Activated effector memory CD4-positive, alpha-beta T cell treated with anti-CD3 and anti-CD28 coated beads, Interleukin-2, amount 50 U/mL, for 16 hours (primary cell): Measurements from ENCODE around the gene WDFY4.

ENCODE experiments used
- DNase-seq: peaks from one replicate; pipeline ENCODE4 v3.0.0-alpha.2; 2020

The WDFY4 gene

DNA sequence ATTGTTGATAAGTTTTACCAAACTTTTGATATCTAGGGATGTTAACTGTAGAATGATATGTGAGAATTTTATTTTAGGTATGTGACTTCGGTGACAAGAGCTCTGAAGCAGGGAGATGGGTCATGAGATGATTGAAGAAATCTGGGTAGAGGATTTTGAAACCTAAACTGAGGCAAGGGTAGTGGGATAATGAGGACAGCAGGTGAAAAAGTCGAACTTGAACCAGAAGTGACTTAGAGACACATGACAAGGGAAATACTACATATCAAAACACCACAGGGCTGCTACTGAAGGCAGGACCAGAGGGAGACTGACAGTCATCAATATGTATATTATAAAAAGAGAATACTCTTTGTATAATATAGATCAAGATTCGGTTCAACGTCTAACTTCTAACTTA is 113.2 kb downstream of the WDFY4 start:
- DNase-seq, result no peak

DNA sequence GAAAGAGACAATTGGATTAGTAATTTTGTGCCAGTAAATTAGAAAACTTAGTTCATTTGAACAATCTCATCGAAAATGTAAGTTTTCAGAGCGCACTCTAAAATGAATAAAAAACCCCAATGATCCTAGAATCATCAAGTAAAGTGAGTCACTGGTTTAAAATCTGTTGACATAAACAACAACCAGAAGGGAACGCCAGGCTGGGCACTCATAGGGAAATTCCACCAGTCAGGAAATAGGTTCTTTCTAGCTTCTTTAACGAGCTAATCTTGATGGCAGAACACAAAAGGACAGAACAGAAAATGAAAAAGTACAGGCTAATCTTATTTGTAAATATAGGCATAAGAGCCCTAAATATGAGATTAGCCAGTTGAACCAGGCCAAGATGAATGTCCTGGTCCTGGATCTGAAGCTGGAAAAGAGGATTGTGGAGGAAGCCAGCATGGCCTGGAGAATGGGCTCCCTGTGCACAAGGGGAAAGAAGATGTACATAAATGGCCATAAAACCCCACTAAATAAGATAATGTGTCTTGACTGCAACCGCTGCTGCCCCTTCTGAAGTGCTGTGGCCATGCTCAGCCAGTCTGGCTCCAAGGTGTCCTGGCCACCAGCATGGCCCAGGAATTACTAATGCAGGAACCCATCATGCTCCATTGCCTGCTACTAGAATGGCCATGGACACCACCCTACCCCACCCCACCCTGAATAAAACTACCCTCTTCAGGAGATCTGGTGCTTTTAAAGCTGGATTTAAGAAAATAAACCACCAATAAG is 114.0 kb downstream of the WDFY4 start:
- no peak for DNase-seq

DNA sequence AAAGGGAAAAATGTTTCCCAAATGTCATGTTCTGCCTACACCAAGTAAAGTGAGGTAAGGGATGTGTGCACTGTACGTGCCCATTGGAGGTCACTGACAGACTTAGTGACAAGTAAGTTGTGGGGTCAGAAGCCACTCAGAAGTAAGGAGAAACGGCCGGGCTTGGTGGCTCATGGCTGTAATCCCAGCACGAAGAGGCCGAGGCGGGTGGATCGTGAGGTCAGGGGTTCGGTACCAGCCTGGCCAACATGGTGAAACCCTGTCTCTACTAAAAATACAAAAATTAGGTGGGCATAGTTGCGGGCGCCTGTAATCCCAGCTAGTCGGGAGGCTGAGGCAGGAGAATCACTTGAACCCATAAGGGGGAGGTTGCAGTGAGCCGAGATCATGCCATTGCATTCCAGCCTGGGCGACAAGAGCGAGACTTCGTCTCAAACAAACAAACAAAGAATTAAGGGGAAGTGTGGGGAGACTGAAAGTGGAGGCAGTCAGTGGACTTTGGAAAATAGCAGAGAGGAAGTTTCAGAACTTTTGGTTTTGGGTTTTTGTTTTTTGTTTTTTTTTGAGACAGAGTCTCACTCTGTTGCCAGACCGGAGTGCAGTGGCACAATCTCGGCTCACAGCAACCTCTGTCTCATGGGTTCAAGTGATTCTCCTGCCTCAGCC is 114.8 kb downstream of the WDFY4 start:
- no peak for DNase-seq

DNA sequence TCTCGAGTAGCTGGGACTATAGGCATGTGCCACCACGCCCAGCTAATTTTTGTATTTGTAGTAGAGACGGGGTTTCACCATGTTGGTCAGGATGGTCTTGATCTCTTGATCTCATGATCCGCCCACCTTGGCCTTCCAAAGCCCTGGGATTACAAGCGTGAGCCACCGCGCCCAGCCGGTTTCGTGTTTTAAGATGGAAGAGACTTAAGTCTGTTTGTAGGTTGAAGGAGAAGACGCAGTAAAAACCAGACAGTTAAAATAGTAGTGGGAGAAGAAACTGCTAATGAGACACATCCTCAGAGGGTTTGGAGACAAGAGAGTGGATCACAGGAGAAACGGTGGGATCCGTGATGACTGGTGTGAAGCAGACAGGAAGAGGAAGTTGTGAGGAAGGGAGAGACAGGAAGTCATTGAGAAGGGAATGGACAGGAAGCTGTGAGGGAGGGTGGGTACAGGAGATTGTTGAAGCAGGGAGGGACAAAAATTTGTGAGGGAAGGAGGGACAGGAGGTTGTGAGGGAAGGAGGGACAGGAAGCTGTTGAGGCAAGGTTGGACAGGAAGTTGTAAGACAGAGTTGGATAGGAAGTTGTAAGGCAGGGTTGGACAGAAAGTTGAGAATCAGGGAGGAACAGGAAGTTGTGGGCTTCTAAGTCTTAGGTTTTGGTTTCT is 115.5 kb downstream of the WDFY4 start:
- no peak for DNase-seq

DNA sequence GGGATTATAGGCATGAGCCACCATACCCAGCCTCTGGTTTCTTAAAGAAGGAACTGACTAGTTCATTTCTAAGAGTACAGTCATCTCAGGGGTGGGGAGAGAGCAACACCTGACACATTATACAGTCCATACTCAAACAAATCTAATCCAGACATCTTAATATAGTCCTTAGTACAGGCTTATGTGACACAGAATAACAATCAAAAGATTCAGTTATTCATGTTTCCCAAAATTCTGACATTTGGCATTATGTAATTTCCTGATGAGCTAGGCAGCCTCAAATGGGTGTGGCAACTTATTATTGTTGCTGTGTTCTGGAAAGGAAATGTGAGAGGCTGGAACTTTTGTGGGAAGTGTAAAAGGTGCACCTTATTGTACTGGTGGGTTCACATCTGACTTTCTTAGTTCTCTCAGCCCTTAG is 116.3 kb downstream of the WDFY4 start:
- no peak for DNase-seq

DNA sequence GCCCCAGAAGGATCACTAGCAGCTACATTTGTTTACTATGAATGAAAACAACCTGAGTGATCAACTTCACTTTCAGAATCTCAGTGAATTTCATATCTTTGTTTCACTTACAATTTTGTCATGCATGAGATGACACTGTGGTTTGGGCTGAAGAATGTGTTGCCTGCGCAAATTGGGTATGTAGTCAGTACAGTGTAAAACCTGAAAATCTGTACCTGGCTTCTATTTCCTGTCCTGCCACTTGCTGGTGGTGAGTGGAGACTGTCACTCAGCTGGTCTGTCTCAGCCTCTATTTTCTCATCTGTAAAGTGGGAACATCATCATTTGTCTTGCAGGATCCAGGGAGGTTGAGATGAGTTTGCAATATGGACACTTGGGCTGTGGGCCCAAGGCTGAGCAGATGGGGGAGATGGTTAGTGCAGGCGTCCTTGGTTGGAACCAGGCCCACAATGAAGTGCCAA is 118.0 kb downstream of the WDFY4 start:
- DNase-seq, result no peak

DNA sequence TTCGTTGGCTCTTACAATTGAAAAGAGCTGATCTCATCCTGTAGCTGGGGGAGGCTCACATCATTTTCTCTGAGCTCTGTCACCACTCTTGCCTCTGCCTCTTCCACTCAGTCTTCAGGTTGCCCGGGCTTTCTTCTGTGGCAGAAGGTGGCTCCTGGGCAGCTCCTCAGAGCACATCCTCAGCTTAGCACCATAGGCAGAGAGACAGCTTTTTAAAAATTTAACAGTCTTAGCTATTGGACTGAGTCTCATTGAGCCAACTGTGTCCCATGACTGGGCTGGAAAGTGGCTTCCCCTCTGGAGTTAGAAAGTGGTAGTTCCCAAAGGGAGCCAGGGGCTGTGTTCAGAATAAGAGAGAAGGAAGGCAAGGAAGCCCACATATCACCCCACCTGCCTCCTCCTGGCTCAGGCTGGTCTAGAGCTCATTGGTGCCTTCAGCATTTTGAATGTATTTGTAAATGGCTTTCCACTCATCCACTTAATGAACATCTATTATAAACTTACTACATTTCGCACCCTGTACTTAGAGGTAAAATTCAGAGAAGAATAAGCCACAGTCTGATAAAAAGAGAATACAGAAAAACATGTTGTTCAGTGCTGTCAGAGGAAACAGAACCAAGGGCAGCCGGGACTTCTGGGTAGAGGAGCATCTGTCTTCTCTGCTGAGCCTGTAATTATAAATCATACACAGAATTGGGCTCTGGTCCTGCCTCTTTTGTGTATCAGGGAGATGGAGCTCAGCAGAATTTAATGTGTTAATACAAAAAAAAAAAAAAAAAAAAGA is 119.3 kb downstream of the WDFY4 start:
- no peak for DNase-seq

DNA sequence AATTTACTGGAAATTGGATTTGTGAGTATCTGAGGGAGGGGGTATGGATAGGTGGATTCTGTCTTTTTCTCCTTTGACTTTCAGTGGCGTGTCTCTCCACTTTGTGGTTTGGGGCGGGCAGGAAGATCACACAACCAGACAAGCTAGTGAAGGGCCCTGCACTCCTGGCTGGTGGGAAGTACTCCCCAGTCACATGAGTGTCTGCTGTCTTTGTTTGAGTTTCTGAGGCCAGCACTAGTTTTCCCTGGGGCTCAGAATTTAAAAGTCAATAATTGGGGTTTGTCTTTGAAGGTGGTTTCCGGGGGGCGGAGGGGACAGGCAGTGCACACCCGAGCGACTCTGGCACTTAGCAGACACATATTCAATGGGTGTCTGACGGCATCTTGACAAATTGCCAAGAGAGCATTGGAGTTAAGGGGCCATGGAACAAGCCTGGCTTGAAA is 120.1 kb downstream of the WDFY4 start:
- DNase-seq, result no peak

DNA sequence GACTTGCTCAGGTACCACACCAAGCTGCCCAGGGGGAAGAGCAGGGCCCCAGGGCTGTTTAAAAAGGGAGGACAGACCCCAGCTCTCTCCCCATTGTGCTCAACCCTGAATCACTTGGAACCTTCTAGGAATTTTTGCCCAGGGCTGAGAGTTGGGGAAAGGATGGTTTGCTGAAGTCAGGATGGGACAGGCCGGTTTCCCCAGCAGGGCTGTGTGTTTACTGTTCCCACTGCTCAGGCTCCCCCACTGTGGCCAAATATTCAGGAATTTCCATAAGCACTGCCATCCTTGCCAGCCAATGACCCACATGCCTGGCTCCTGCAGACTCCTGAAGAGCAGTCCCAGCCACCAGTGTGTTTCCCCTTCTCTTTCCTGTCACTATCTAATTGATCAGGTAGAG is 120.7 kb downstream of the WDFY4 start:
- DNase-seq, result no peak

DNA sequence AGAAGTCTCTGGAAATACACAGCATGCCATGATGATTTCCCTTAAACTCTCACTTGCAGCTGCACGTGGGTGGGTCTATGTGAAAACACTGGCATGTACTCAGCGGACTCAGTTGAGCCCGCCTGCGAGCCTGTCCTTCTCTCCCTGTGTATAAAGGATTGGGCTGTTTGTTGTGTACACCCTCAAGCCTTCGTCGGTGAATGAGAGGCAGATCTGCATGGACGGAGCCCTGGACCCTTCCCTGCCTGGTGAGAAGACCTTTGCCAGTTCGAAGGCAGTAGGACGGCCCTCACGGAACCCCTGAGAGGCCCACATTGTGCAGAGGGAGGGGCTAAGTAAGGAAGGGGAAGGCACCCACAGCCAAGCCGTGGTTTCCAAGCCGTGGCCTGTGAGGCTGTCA is 121.2 kb downstream of the WDFY4 start:
- no peak for DNase-seq

DNA sequence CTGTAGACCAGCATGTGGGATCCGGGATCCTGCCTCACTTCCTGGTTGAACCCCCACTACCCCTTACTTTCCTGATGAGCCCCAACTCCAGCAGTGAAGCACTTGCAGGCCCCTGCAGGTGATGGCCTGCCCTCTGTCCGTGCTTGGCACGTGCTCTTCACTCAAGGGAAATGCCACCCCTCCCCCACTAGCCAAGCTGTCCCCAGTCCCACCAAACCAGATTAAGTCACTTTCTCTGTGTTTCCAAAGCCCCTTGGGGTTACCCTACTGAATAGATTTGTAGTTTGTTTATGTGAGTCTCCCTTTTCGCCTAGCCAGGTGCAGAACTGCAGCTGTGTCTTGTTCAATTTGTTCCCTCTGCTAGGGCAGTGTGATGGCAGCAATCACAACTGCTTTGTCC is 121.7 kb downstream of the WDFY4 start:
- no peak for DNase-seq

DNA sequence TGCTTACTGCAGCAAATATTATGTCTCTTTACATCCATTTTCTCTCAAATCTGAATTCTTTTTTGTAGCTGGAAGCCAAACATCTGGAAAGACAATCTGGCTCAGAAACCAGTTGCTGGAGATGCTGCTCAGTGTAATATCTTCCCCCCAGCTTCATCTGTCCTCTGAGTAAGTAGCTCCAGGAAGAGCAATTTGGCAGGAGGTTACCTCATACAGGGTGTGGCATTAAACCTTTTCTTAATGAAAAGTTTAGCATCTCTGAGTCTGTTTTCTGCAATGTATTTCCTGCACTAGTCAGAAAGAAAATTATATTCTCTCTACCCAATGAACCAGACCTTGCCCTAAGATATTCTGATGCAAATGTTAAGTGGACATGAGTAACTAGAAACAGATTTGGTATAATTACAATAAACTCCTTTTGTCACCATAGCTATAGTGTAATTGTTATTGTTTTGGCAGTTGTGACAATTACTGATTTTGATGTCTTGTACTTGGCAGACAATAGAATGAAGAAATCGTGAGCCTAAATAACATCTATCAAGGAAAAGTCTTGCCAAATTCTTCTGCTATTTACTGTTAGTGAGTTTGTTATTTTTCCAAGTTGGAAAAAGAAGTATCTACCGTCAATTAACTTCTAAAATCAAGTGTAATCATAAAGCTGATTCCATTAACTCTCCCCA is 123.3 kb downstream of the WDFY4 start:
- DNase-seq, result no peak

DNA sequence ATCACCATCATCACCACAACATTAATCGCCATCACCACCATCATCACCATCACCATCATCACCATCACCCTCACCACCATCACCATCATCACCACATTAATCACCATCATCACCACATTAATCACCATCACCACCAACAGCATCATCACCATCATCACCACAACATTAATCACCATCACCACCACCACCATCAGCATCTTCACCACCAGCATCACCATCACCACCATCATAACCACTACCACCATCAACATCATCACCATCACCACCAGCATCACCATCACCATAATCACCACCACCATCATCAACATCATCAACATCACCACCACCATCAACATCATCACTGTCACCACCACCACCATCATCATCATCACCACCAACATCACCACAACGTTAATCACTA is 124.6 kb downstream of the WDFY4 start:
- DNase-seq, result no peak

DNA sequence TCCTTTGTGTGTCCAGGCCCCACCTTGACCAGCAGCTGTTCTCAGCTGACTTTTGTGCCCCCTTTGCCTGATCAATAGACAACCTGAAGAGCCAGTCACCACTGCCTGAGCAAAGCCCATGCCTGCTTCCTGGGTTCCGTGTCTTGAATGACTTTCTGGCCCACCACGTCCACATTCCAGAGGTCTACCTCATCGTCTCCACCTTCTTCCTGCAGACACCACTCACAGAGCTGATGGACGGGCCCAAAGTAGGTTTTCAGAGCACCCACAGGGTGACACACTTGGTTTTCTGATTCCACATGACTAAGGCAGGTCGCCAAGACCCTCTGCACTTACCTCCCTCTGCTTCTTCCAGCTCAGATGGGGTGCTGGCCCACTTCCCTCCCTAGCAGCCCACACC is 126.8 kb downstream of the WDFY4 start:
- DNase-seq, result no peak

DNA sequence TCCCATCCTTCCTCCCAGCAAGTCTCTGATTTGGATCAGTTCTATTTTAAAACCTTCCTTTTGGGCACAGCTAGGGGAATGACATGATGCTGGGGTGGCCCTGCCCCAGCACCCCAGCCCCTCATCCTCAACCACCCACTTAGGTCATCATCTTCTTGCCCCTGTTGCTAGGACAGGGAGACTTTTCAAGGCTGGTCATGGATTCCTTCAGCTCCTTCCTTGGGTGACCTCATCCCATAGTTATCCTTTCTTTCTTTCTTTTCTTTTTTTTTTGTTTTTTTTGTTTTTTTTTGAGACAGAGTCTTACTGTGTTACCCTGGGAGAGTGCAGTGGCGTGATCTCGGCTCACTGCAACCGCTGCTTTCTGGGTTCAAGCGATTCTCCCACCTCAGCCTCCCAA is 127.2 kb downstream of the WDFY4 start:
- DNase-seq, result no peak

DNA sequence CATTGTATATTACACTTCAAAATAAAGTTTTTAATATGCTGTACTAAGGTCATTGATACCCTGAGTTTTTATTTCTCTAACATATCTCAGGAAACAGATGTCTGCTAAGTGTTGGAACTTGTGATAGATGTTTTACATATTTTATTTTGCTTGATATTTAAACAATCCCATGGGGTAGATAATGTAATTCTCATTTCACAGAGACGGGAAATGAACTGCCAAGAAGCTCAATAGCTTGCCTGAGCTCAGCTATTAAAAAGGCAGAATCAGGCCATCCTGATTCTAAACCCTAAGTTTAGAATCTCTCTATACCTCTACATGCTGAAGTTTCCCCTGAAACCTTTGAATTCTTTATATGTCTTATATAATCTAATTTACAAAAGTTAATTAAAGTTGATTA is 128.6 kb downstream of the WDFY4 start:
- DNase-seq, result no peak

DNA sequence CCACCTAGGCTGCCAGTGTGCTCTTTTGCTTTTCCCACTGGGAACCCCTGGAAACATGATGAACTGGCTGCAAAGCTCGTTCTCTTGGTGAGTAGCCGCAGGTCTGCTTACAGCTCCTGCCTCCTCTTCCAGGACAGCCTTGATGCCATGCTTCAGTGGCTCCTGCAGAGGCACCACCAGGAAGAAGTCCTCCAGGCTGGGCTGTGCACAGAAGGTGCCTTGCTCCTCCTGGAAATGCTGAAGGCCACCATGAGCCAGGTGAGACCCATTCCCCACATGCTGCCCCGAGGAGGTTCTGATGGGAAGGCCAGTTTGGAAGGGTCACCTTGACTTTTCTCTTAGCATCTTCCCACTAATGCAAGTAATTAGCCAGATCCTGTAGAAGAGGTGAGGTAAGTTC is 129.2 kb downstream of the WDFY4 start:
- DNase-seq, result no peak

DNA sequence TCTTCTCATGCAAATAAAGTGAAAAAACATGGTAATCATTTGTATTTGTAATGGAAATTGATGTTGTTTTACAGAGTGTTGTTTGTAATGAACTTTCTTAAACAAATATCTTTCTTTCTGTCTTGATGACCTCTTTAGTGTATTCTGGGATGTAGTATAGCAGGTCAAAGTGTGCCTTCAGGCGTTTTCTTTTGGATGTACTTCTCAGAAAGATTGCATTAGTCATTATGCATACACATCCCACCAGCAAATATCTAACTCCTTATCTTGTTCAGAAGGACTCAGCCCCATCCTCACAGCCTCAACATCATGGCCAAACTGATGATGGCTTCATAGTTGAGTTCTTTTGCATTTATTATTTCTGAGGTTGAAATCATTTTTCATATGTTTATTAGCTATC is 130.3 kb downstream of the WDFY4 start:
- no peak for DNase-seq

DNA sequence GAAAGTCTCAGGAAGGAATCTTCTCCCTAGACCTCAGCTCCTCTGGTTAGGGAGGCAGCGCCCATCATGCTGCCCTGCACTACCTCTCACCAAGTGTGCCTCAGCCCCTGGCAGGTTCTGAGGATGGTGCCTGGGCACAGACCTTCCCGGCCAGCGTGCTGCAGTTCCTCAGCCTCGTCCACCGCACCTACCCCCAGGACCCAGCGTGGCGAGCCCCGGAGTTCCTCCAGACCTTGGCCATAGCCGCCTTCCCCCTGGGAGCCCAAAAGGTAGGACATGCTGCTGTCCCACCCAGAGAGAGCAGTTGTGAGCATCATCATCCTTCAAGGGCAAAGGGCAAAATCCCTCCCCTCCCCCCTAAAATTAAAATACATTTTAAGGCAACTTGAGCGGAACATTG is 132.5 kb downstream of the WDFY4 start:
- DNase-seq, result no peak

DNA sequence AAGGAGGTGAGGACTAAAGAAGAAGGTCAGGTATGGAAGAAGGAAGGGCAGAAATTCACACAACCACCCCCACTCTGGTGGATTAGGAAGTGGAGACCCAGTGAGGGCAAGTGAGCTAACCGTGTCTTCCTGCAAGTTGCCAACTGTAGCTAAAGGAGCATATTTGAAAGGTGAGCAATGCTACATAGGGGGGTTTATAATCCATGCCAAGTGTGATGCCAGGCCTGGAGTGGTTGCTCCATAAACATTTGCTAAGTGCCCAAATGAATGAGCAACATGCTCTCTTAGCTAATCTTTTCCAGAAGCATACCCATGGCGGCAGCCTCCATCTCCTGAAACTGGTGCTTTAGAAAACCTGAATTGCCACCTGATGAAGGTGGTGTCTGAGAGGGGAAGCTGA is 133.4 kb downstream of the WDFY4 start:
- DNase-seq, result no peak

DNA sequence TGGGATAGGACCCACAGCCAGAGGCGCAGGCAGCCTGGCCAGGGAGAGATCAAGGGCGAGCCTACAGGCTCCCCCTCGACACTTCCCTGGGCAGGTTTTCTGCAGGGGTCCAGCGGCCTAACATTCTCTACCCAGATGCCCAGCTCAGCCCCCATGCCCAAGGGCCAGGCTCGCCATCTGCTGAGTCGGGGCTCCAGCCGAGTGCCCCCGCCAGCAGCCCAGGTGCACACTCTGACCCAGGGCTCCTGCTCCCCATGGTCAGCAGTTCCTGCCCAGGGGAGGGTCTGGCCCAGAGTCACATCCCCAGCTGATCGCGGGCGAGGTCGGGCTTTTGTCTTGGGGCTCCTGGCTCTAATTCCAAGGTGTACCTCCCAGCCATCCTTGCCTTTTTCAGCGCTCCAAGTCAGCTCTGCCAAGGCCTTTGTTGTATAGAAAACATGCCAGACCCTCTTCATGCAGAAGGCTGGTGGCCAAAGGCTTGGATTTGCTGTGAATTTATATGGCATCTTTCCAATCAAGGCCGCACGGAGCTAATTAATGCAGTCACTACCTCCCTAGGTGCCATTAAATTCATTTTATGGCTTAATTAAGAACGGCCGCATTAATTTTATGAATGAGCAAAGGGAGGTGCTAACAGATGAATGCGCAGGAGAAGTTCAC is 134.3 kb downstream of the WDFY4 start:
- DNase-seq, result no peak

DNA sequence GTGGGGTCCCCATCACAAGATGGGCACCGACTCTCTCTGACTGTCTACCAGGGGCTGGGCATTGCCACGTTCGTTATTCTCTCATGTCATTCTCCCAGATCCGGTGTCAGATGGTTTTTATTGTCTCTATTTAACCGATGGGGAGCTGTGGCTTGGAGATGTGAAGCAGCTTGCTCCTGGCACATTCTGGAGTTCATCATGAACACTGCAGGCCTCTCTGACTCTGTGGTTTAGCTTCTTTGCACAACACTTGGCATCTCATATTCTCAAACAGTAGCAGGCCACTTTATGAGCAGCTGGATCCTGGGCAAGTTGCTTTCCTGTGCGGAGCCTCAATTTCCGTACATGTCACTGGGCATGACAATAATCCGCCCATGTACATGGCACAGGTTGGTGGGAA is 135.1 kb downstream of the WDFY4 start:
- no peak for DNase-seq
